Kidney (tissue), 14 donors: Measurements from ENCODE around the gene PIR. TPM values are rescaled to one million over a fixed set of nuclear protein-coding genes. Genes with fewer than 3 reads are reported as not detected.

Experiments
- DNase-seq, 5 donors: peaks; one replicate each; pipeline ENCODE4 v3.0.0-alpha.2; 2013 to 2020
- FAIRE-seq: peaks from 2 replicates; lab custom pipeline; 2012; peaks lifted over from hg19 to GRCh38; lab: Jason Lieb, UNC
- H3K27ac ChIP-seq, 2 donors: one replicate each; pipeline ENCODE4 v1.7.0; 2013; ENCODE audit warnings: low read depth in 2 of 2, low read length in 2 of 2, inconsistent platforms in 1 of 2
- H3K27me3 ChIP-seq: one replicate; pipeline ENCODE4 v1.7.1; 2013; ENCODE audit warnings: low read length, inconsistent platforms; ENCODE audit not compliant: control insufficient read depth, insufficient read depth
- H3K36me3 ChIP-seq, 3 donors: one replicate each; pipeline versions ENCODE4 v1.7.0 to v1.7.1; 2013; ENCODE audit warnings: low read length in 3 of 3, control low read depth in 1 of 3, inconsistent platforms in 1 of 3; ENCODE audit not compliant: insufficient read depth in 3 of 3, control insufficient read depth in 2 of 3
- H3K4me1 ChIP-seq, 3 donors: one replicate each; pipeline versions ENCODE4 v1.7.0 to v1.7.1; 2013; ENCODE audit warnings: low read length in 3 of 3, inconsistent platforms in 1 of 3, low read depth in 1 of 3; ENCODE audit not compliant: control insufficient read depth in 2 of 3, insufficient read depth in 2 of 3
- H3K4me3 ChIP-seq, 3 donors: one replicate each; pipeline versions ENCODE4 v1.7.0 to v1.8.1; 2013; ENCODE audit warnings: low read length in 3 of 3, control low read depth in 1 of 3, inconsistent platforms in 1 of 3
- H3K9ac ChIP-seq, 3 donors: one replicate each; pipeline versions ENCODE4 v1.7.0 to v1.7.1; 2013; ENCODE audit warnings: low read length in 3 of 3, control low read depth in 1 of 3, inconsistent platforms in 1 of 3
- H3K9me3 ChIP-seq, 3 donors: one replicate each; pipeline versions ENCODE4 v1.7.0 to v1.7.1; 2013; ENCODE audit warnings: low read length in 3 of 3, control low read depth in 1 of 3, inconsistent platforms in 1 of 3; ENCODE audit not compliant: control insufficient read depth in 2 of 3, insufficient read depth in 1 of 3
- intact Hi-C: fragments of 100-400 bp; cut with DNase I; formaldehyde crosslinking; loops from one replicate; pipeline ENCODE4 v1.11.1; 2022
- polyA plus RNA-seq: library from polyadenylated mRNA; stranded (reverse); fragments of 350-450 nt; fragmentation: Illumina TruSeq; extraction: RNeasy Lipid Tissue Mini Kit (QIAGEN cat#74804); gene quantifications from one replicate; pipeline ENCODE4 v1.2.3, GENCODE V29; 2014; ENCODE audit warnings: low read depth, low replicate concordance; ENCODE audit not compliant: insufficient read depth
- total RNA-seq: library from RNA; stranded (reverse); fragmentation: NEBNext Ultra II Directional; extraction: Animal tissue kit (Norgen Biotek cat#: 25700); gene quantifications from one replicate; pipeline ENCODE4 v1.2.1, GENCODE V29; 2021
- TF ChIP-seq, protein P1 (sequence below): IDR thresholded peaks from 3 replicates; pipeline ENCODE4 v1.5.1; 2012; ENCODE audit warnings: mild to moderate bottlenecking, moderate library complexity, borderline replicate concordance; ENCODE audit not compliant: insufficient read depth; ENCODE audit errors: extremely low read depth
- donor health status: control.
- donor health status: control.
- donor health status: control.
- donor health status: control.
- donor health status: control.
- donor health status: DM: yes; HTN: yes; CAD: no.
- donor health status: Normal renal cell carcinoma (clear cell type).

Gene PIR
- total and polyA plus RNA-seq, 2 donors from 2014 or later: 7.0 to 36.5 TPM

DNA sequence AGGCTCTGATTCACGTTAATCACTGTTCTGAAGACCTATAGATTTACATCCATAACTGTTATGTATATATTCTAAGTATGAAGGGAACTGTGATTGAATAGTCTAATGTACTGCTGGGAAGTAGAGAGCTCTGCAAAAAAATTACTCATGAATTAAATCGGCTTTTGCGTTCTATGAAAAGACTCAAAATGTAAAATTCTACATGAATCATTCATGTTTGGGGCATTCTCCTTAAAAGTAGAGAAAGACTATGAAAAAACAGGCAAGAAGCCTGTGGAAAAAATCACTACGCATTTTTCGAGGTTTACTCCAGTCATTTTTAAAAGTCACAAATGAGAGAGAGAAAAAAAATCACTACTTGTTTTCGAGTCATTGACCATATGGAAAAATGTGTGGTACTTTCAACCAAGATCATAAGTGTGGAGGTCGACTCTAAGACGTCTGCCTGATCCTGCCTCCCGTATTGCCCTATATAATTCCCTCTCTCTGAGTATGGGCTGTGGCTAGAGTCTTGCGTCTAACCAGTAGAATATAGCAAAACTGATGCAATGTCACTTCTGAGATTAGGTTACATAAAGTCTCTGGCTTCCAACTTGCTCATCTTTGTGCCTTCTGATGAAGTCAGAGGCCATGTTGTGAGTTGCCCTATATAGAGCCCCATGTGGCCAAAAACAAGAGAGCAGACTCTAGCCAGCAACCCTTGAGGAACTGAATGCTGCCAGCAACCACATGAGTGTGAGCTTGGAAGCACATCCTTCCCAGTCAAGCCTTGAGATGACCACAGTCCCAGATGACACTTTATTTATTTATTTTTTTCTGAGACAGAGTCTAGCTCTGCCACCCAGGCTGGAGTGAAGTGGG lies 76.8 kb downstream of the PIR start:
- no peak overlapping the region for H3K9ac ChIP-seq
- peaks cover 0 to 3% (median 0%) of the 10 kb centered on the region in 3 donors for H3K9me3 ChIP-seq
- no peak overlapping the region for H3K4me3 ChIP-seq
- TF ChIP-seq, protein P1, sequence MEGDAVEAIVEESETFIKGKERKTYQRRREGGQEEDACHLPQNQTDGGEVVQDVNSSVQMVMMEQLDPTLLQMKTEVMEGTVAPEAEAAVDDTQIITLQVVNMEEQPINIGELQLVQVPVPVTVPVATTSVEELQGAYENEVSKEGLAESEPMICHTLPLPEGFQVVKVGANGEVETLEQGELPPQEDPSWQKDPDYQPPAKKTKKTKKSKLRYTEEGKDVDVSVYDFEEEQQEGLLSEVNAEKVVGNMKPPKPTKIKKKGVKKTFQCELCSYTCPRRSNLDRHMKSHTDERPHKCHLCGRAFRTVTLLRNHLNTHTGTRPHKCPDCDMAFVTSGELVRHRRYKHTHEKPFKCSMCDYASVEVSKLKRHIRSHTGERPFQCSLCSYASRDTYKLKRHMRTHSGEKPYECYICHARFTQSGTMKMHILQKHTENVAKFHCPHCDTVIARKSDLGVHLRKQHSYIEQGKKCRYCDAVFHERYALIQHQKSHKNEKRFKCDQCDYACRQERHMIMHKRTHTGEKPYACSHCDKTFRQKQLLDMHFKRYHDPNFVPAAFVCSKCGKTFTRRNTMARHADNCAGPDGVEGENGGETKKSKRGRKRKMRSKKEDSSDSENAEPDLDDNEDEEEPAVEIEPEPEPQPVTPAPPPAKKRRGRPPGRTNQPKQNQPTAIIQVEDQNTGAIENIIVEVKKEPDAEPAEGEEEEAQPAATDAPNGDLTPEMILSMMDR: no peak
- DNase-seq: no peak
- intact Hi-C loops: no loop called here
- H3K36me3 ChIP-seq: no peaks in the 10 kb centered on the region
- H3K27me3 ChIP-seq: peaks cover 2% of the 10 kb centered on the region
- no peaks in the 10 kb centered on the region for H3K4me1 ChIP-seq
- FAIRE-seq: no peak
- H3K27ac ChIP-seq: no peak overlapping the region

DNA sequence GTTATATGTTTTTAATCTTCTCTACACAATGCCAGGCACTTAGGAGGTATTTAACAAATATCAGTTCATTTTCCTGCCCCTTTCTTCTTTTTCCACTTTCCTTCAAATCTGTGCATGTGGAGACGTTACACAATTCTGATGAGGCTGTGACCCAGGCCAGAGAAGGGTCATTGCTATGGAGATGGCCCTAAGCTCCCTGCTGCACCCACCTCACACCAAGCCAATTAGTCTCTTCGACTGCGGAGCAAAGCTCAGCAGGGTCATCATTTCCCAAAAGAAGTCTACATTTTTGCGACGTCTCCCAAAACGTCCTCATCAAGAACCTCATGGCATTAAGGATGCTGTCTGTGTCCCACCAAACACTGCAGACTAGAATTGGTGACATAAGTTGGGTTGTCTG lies 80.0 kb downstream of the PIR start:
- H3K4me1 ChIP-seq: no peaks in the 10 kb centered on the region
- intact Hi-C loops: no loop called here
- H3K9ac ChIP-seq: no peak overlapping the region
- FAIRE-seq: no peak
- H3K36me3 ChIP-seq: no peaks in the 10 kb centered on the region
- H3K9me3 ChIP-seq: peaks cover 0 to 3% (median 0%) of the 10 kb centered on the region in 3 donors
- H3K27ac ChIP-seq: no peak overlapping the region
- no peaks in the 10 kb centered on the region for H3K27me3 ChIP-seq
- no peak overlapping the region for H3K4me3 ChIP-seq
- DNase-seq: no peak
- TF ChIP-seq, protein P1: no peak

DNA sequence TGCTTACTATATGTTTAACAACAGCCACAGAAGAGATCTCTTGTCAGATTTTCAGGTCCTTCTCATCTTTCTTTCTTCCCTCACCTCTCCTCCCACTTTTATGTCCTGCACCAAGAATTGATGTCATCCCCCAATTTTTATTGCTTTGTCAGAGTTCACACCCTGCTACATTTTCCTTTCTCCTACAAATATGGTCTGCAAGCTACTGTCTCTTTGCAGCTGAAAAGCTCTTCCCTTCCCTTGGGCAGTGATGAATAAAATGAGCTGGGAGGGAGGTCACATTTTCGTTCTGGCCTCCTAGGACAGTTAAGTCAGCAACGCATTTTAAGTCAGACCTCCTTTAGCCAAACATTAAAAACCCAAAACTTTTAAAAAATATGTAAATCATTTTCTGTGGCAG lies 82.2 kb downstream of the PIR start:
- TF ChIP-seq, protein P1: no peak
- Histone ChIP-seq H3K27ac (no peak overlapping the region), H3K9ac (no peak overlapping the region), H3K27me3 (peaks cover 6% of the 10 kb centered on the region), H3K36me3 (no peaks in the 10 kb centered on the region), H3K4me3 (no peak overlapping the region), H3K4me1 (no peaks in the 10 kb centered on the region), H3K9me3 (no peaks in the 10 kb centered on the region)
- DNase-seq (no peak), FAIRE-seq (no peak)
- intact Hi-C loops: no loop called here
